Endothelial cell (in vitro differentiated cells): ENCODE data around the gene ZNF439. TPM values are rescaled to one million over a fixed set of nuclear protein-coding genes. Genes with fewer than 3 reads are reported as not detected.
"Not testable (repeated sequence)": the region's sequence is repeated elsewhere in the genome, so short reads cannot be mapped to it uniquely, and the experiment has no call there.

Experiments
- DNase-seq: peaks from one replicate; pipeline ENCODE4 v3.0.0; 2021; ENCODE audit warnings: low spot score
- H3K27ac Mint-ChIP-seq: one replicate; pipeline ENCODE4 v1.8.0; 2021; ENCODE audit warnings: mixed read lengths, inconsistent platforms; ENCODE audit not compliant: unreplicated experiment
- H3K27me3 Mint-ChIP-seq: one replicate; pipeline ENCODE4 v1.8.0; 2021; ENCODE audit warnings: mild to moderate bottlenecking, moderate library complexity, mixed read lengths, inconsistent platforms; ENCODE audit not compliant: unreplicated experiment
- H3K36me3 Mint-ChIP-seq: one replicate; pipeline ENCODE4 v1.8.0; 2021; ENCODE audit warnings: mild to moderate bottlenecking, low read depth, mixed read lengths, inconsistent platforms; ENCODE audit not compliant: unreplicated experiment
- H3K4me1 Mint-ChIP-seq: one replicate; pipeline ENCODE4 v1.8.0; 2021; ENCODE audit warnings: mild to moderate bottlenecking, mixed read lengths, inconsistent platforms; ENCODE audit not compliant: unreplicated experiment
- H3K4me3 Mint-ChIP-seq: one replicate; pipeline ENCODE4 v1.8.0; 2021; ENCODE audit warnings: mild to moderate bottlenecking, mixed read lengths, inconsistent platforms; ENCODE audit not compliant: unreplicated experiment
- H3K9me3 Mint-ChIP-seq: one replicate; pipeline ENCODE4 v1.8.0; 2021; ENCODE audit warnings: mixed read lengths, inconsistent platforms; ENCODE audit not compliant: unreplicated experiment
- CTCF ChIP-seq: fragments of 200-600 bp; sonication (generic); IDR thresholded peaks from one replicate; pipeline ENCODE4 v1.5.0; 2021; ENCODE audit warnings: antibody characterized with exemption; ENCODE audit not compliant: unreplicated experiment
- total RNA-seq: library from RNA; stranded (reverse); fragmentation: NEBNext Ultra II Directional; extraction: Animal tissue kit (Norgen Biotek cat#: 25700); gene quantifications from one replicate; pipeline ENCODE4 v1.2.1, GENCODE V29; 2021; ENCODE audit not compliant: unreplicated experiment

The ZNF439 gene
- total RNA-seq, 1 donor from 2014 or later, result 0.18 TPM

DNA sequence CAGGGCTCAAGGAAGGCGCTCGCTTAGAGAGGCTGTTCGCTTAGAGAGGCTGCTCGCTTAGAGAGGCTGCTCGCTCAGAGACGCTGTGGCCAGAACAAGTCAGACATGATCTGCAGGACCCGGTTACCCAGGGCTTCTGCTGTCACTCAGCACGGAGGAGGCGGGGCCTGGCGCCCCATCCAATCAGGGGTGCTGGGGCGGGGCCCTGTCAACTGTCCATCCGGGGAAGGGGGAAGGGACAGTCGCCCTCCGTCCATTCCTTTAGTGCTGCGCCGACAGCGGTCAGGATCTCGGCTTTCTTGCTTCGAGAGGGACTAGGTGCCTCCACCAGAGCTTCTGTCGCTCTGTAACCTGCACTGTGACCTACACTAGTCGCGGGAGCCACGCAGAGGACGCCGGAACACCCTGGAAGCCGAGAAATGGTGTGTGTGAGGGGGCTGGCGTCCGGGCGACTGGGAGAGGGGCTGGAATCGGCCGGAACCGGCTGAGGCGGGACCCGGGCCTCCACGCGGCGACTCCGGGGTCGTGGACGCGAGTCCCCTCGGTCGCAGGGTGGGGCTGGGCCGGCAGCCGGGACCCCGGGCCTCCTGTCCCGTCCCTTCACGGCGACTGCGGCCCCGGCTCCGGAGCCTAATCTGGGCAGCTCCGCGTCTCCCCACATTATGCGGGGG is 34.4 kb upstream of the ZNF439 start, which contains the start of gene ZNF440:
Gene ZNF440 (plus strand): TSS at position 245 of the 671 bp plus-strand sequence. CDS start 175 bp downstream, at position 420.
- peaks cover 30% of the 10 kb centered on the region for H3K9me3 Mint-ChIP-seq
- H3K4me3 Mint-ChIP-seq, result no peak within 1 kb of the TSS
- DNase-seq, result no peak
- TF ChIP-seq CTCF, result no peak
- no peak within 1 kb of the TSS for H3K27ac Mint-ChIP-seq
- no peaks in the 10 kb centered on the region for H3K4me1 Mint-ChIP-seq
- H3K36me3 Mint-ChIP-seq, result no peaks in the 10 kb centered on the region
- peaks cover 3% of the 10 kb centered on the region for H3K27me3 Mint-ChIP-seq

- Mint-ChIP-seq H3K4me3 (no peak overlapping the region), H3K4me1 (no peaks in the 10 kb centered on the region), H3K27ac (no peak overlapping the region), H3K36me3 (no peaks in the 10 kb centered on the region), H3K9me3 (peaks cover 30% of the 10 kb centered on the region), H3K27me3 (peaks cover 3% of the 10 kb centered on the region)
- DNase-seq, result no peak
- TF ChIP-seq CTCF, result no peak
Measured at GRCh38 chr19:11814700-11815035, 33.9 kb upstream of the ZNF439 start.

GRCh38 chr19:11821474-11822109 is 26.9 kb upstream of the ZNF439 start:
- DNase-seq, result no peak
- TF ChIP-seq CTCF, result no peak
- H3K36me3 Mint-ChIP-seq, result peaks cover 12% of the 10 kb centered on the region
- H3K27me3 Mint-ChIP-seq, result no peaks in the 10 kb centered on the region
- H3K4me3 Mint-ChIP-seq, result no peak overlapping the region
- no peak overlapping the region for H3K27ac Mint-ChIP-seq
- H3K9me3 Mint-ChIP-seq, result peaks cover 16% of the 10 kb centered on the region
- no peaks in the 10 kb centered on the region for H3K4me1 Mint-ChIP-seq

DNA sequence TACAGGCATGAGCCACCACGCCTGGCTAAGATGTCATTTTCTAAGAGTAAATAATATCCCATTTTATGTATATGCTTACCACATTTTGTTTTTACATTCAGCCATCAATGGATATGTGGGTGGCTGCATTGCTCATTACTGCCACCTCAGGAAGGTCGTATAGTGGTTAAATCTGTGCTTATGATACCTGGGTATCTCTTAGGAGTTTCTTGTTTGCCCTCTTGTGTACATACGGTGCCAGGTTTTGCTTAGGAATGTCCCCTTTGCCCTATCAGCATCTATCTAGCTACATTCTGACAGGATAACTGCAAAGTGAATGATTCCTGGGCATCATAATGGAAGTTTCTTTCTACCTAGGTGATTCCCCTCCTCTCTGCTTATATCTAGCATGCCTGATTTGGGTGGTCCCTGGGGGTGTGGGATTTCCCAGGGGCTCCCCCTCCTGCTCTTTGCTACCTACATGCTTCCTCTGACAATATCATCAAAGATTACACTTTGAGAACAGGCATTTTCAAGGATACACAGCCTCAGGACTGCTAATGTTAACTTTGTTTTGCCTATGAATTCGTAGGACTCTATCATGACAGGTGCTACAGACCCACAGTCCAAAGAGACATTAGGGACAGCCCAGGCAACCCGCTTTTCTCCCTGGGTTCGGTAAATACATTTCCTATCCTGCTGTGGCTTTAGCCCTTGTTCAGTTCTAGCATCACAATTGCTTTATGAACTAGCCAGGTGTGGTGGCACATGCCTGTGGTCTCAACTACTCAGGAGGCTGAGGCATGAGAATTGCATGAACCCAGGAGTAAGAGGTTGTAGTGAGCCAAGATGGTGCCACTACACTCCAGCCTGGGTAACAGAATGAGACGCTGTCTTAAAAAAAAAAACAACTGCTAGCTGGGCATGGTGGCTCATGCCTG is 19.3 kb upstream of the ZNF439 start:
- H3K36me3 Mint-ChIP-seq, DNase-seq, H3K27ac Mint-ChIP-seq, H3K27me3 Mint-ChIP-seq, H3K4me1 Mint-ChIP-seq, H3K4me3 Mint-ChIP-seq: not testable (repeated sequence)
- peaks cover 37% of the 10 kb centered on the region for H3K9me3 Mint-ChIP-seq

- no peak for DNase-seq
- Mint-ChIP-seq H3K36me3 (no peaks in the 10 kb centered on the region), H3K9me3 (peaks cover 45% of the 10 kb centered on the region), H3K27me3 (peaks cover 2% of the 10 kb centered on the region), H3K4me3 (no peak overlapping the region), H3K4me1 (no peaks in the 10 kb centered on the region), H3K27ac (no peak overlapping the region)
- TF ChIP-seq CTCF, result no peak
Measured at GRCh38 chr19:11832253-11832912, 16.1 kb upstream of the ZNF439 start.
